Measurements from ENCODE around the gene FSCN2.

The FSCN2 gene

GRCh38 chr17:81558115-81558468, 29.9 kb downstream of the FSCN2 start:
- no peak for DNase-seq (ENCODE audit: low read depth)

GRCh38 chr17:81558941-81559806, 31.0 kb downstream of the FSCN2 start:
- no peak for DNase-seq (ENCODE audit: low read depth)

- DNase-seq (ENCODE audit: low read depth), result no peak
Observed at GRCh38 chr17:81561494-81561885, 33.3 kb downstream of the FSCN2 start.

DNA sequence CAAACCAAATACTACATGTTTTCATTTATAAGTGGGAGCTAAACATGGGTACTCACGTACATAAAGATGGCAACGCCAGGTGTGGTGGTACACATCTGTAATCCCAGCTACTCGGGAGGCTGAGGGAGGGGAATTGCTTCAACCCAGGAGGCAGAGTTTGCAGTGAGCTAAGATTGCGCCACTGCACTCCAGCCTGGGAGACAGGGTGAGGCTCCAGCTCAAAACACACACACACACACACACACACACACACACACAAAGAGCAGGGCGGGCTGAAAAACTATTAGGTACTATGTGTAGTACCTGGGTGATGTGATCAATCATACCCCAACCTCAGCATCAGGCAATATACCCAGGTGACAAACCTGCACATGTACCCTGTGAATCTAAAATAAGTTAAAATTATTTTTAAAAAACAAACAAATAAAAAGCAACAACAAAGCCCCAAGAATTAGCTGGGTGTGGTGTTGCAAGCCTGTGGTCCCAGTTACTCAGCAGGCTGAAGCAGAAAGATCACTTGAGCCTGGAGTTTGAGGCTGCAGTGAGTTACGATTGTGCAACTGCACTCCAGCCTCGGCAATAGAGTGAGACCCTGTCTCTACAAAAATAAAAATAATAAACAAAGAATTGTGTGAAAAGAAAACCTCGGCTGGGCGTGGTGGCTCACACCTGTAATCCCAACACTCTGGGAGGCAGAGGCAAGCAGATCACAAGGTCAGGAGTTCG, 35.8 kb downstream of the FSCN2 start:
- no peak for DNase-seq (ENCODE audit: low read depth)

DNA sequence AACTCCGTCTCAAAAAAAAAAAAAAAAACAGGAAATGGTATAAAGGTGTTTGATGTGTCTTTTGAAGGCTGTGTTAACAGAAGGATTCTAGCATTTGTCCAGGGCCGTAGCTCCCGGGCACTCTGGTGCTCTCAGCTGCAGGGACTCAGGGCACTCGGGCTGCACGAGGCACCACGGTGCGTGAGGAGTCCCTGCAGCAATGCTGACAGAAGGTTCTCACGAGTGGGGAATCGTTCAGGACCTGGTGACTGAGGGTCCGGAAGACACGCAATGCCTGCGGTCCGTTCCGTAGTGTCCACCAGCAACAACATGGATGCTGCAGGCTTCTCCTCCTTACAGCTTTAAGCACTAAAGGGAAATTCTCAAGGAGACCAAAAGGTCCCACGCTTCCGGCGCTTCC, 36.6 kb downstream of the FSCN2 start:
- no peak for DNase-seq (ENCODE audit: low read depth)

DNA sequence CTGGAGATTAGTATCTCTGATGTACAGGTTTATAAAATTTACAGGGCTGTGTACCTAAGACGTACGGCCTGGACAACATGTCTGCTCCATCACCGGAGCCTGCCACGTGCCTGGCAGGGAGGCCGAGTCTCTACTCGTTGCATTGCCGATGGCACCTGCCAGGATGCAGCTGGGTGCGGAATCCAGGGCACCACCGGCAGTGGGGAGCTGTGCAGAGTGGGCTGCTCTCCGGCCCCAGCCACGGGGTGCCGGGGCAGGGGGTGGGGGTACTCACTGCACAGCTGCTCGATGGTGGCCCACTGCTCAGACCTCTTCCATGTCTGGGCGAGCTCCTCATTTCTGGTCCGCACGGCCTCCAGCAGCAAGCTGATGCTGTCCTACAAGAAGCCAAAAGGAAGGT, 37.1 kb downstream of the FSCN2 start:
- DNase-seq (ENCODE audit: low read depth), result no peak

GRCh38 chr17:81566461-81567126, 38.4 kb downstream of the FSCN2 start:
- DNase-seq (ENCODE audit: low read depth), result no peak

GRCh38 chr17:81567191-81567590, 39.0 kb downstream of the FSCN2 start:
- no peak for DNase-seq (ENCODE audit: low read depth)

GRCh38 chr17:81568416-81568815, 40.2 kb downstream of the FSCN2 start:
- DNase-seq (ENCODE audit: low read depth), result no peak

DNA sequence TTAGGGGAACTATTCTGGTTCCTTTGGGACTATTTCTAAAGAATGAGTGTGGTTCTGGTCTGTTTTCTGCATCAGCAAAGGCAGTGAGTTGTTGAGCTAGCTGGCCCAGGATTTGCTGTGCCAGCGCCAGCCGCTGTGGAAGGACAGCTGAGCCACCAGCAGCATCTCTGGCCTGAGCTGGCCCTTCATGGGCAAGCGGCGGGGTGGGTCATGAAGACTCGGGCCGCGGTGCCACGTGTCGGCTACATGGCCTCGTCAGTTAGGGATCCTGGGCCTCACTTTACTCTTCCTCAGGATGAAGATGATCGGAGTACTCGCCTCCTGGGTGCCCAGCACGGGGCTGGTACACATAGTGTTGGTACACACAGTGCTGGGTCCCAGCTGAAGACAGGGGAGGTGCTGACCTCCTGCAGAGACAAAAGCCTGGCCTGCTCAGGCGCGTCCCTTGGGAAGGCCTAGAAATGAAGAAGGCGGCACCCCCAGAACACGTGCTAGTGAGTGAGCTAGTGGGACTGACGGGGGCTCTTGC, 41.9 kb downstream of the FSCN2 start:
- no peak for DNase-seq (ENCODE audit: low read depth)

GRCh38 chr17:81570964-81571363, 42.8 kb downstream of the FSCN2 start:
- DNase-seq (ENCODE audit: low read depth), result no peak

- DNase-seq (ENCODE audit: low read depth), result no peak
Observed at GRCh38 chr17:81572563-81573168, 44.5 kb downstream of the FSCN2 start.

- no peak for DNase-seq (ENCODE audit: low read depth)
Observed at GRCh38 chr17:81573794-81574642, 45.8 kb downstream of the FSCN2 start.

DNA sequence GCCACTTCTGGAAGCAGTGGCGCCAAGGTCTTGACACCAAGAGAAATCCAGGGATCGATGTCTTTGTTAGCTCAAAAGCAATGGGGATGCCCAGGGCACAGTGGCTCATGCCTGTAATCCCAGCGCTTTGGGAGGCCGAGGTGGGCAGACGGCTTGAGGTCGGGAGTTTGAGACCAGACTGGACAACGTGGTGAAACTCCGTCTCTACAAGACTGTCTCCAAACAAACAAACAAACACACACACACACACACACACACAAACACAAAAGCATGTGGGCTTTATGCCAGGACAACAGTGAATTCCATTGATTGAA, 46.4 kb downstream of the FSCN2 start:
- DNase-seq (ENCODE audit: low read depth), result no peak

DNA sequence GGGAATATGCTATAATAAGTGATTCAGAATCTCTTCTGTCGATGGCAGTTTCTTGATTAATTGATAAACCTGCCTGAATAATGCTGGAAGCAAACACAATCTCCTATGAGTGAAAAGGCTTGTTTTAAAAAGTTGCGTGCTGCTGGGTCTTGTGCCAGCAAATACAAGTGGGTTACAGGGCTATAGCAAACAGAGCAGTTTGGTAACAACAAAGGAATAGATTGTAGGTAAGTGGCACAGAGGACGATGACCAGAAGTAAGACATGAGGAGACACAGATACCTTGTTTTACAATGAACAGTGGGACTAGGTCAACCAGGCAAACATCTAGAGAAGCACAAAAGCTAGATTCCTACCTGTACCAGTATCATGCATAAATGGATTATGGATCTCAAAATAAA, 47.7 kb downstream of the FSCN2 start:
- no peak for DNase-seq (ENCODE audit: low read depth)

- no peak for DNase-seq (ENCODE audit: low read depth)
Observed at GRCh38 chr17:81576621-81577277, 48.6 kb downstream of the FSCN2 start.

GRCh38 chr17:81577278-81578000, 49.3 kb downstream of the FSCN2 start:
- DNase-seq (ENCODE audit: low read depth), result no peak

DNA sequence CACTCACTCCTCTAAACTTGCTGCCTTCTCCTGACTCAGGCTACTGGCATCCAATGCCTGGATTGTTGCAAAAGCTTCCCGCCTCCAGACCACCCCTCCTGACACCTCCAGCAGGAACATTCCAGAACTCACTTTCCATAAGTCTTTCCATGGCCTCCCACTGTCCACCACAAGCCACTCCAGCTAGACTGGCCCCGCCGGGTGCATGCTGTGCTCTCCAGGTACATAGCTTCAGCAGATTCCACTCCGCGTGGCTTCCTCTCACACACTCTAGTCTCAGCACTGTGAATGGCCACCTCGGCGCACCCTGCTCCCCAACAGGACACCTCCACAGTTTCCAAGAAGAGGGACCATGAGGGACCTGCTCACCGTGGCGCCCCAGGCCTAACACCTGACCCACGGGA, 49.9 kb downstream of the FSCN2 start:
- DNase-seq (ENCODE audit: low read depth), result no peak

DNA sequence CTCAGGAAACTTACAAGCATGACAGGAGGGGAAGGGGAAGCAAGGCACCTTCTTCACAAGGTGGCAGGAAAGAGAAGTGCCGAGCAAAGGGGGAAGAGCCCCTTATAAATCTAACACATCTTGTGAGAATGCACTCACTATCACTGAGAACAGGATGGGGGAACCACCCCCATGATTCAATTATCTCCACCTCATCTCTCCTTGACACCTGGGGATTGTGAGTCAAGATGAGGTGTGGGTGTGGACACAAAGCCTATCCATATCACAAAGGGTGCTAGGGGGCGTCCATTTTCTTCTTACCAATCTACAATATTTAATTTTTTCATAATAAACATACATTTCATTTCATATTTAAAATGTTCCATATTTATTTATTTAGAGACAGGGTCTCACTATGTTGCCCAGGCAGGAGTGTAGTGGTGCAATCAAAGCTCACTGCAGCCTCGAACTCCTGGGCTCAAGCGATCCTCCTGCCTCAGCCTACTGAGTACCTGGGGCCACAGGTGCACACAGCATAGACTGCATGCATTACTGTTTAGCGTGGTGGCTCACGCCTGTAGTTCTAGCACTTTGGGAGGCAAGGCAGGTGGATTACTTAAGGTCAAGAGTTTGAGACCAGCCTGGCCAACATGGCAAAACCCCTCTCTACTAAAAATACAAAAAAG, 50.5 kb downstream of the FSCN2 start:
- no peak for DNase-seq (ENCODE audit: low read depth)

DNA sequence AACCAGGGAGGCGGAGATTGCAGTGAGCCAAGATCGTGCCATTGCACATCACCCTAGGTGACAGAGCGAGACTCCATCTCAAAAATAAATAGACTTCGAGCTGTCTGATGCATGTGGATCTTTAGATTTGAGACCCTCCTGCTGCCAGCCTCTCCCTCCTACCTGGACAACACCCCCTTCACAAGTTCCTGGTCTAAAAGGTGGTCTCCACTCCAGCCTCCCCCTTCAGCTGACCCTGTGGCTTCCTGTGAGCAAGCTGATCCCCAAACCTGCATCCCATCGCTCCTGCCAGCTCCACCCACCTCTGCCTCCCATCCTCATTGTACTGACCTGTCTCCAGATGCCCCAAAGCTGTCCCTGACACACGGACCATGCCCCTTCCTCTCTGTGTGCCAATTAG, 51.1 kb downstream of the FSCN2 start:
- DNase-seq (ENCODE audit: low read depth), result no peak

Data from stimulated activated CD8-positive, alpha-beta memory T cell treated with anti-CD3 and anti-CD28 coated beads, Interleukin-15, amount 100 ng/mL, for 24 hours (primary cell).